ENCODE measurements around the gene ASB13.

Gene ASB13

DNA sequence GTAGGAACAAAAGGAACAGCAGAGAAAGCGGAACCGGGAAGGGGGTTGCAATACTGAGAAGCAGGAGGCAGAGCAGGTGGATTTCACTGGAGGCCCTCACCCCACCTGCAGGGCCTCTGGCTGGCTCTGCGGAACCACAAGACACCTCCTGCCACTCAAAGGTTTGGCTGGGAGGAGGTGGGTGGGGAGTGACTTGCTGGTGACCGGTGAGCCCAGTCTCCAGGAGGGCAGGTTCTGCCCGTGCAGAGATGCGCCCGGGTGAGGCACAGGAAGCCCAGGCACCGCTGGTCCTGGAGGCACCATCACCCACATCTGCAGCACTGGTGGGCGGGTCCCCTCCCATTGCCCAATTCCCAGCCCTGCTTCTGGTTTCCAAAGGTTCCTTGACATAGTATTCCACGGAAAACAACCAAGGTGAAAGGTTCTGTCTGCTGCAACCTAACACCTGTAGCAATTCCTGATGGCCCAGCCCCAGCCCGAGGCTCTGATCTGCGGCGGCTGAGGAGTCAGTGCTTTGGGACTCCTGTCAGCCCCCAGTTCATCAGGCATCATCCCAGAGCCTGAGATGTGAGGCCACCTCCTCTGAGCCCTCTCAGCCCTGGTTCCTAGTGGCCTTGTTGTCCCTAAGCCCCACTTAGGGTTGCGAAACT lies 77.3 kb downstream of the ASB13 start:
- no peak for DNase-seq (ENCODE audit: low read depth)
